K562 (cell line): ENCODE measurements around the gene MYOM1.

Experiments
- CHD4 ChIP-seq: fragments of 200-600 bp; sonication (generic); IDR thresholded peaks from 3 replicates; pipeline ENCODE4 v1.6.1; 2012; ENCODE audit warnings: low read depth, mild to moderate bottlenecking, mixed read lengths, low read length, inconsistent platforms; ENCODE audit not compliant: insufficient read depth, insufficient replicate concordance, poor library complexity, severe bottlenecking
- CREB3 ChIP-seq: fragments of 450-650 bp; conservative IDR thresholded peaks from 2 replicates; pipeline ENCODE4 v1.6.1; 2016; ENCODE audit warnings: missing genetic modification characterization, low read depth, mild to moderate bottlenecking, missing compliant biosample characterization, moderate library complexity
- EP300 ChIP-seq: IDR thresholded peaks from 2 replicates; pipeline ENCODE4 v1.6.1; 2012; ENCODE audit warnings: low read length, improper control_type of control experiment
- IRF2 ChIP-seq: sonication (generic); formaldehyde crosslinking; IDR thresholded peaks from 2 replicates; pipeline ENCODE4 v1.8.1; 2022; ENCODE audit warnings: mild to moderate bottlenecking, missing genetic modification reagents
- MITF ChIP-seq: IDR thresholded peaks from 2 replicates; pipeline ENCODE4 v1.6.1; 2014; ENCODE audit warnings: antibody characterized with exemption
- MNT ChIP-seq, 2 experiments: fragments of 450-650 bp; conservative IDR thresholded peaks; 2 replicates each; pipeline ENCODE4 v1.6.1; 2017; ENCODE audit warnings: mild to moderate bottlenecking in 2 of 2, moderate library complexity in 2 of 2
- POLR2AphosphoS2 ChIP-seq: IDR thresholded peaks from 2 replicates; pipeline ENCODE4 v1.6.1; 2012; ENCODE audit warnings: low read length, improper control_type of control experiment
- POLR2AphosphoS5 ChIP-seq: IDR thresholded peaks from 2 replicates; pipeline ENCODE4 v1.6.1; 2011; ENCODE audit warnings: mild to moderate bottlenecking, low read depth, low read length, moderate library complexity; ENCODE audit not compliant: control insufficient read depth, insufficient read depth
- SETDB1 ChIP-seq: IDR thresholded peaks from one replicate; pipeline ENCODE4 v1.6.1; 2012; ENCODE audit warnings: low read length, control low read depth, inconsistent platforms
- SMAD1 ChIP-seq: fragments of 150-350 bp; IDR thresholded peaks from 2 replicates; pipeline ENCODE4 v1.6.1; 2014; ENCODE audit warnings: low read length, low read depth; ENCODE audit not compliant: partially characterized antibody
- ZNF780A ChIP-seq: fragments of 250-450 bp; sonication (Bioruptor Pico); IDR thresholded peaks from 2 replicates; pipeline ENCODE4 v1.5.0; 2021; ENCODE audit warnings: mild to moderate bottlenecking
- TF ChIP-seq, protein P1 (sequence below), 3 experiments: IDR thresholded peaks in 2 of 3; conservative IDR thresholded peaks in 1 of 3; 2 replicates each; pipeline ENCODE4 v1.5.1; 2011 to 2012; ENCODE audit warnings: low read length in 3 of 3, mild to moderate bottlenecking in 3 of 3, control low read depth in 2 of 3, improper control_type of control experiment in 1 of 3, inconsistent platforms in 1 of 3, low read depth in 1 of 3, mixed read lengths in 1 of 3, moderate library complexity in 1 of 3; ENCODE audit not compliant: insufficient read depth in 2 of 3

DNA sequence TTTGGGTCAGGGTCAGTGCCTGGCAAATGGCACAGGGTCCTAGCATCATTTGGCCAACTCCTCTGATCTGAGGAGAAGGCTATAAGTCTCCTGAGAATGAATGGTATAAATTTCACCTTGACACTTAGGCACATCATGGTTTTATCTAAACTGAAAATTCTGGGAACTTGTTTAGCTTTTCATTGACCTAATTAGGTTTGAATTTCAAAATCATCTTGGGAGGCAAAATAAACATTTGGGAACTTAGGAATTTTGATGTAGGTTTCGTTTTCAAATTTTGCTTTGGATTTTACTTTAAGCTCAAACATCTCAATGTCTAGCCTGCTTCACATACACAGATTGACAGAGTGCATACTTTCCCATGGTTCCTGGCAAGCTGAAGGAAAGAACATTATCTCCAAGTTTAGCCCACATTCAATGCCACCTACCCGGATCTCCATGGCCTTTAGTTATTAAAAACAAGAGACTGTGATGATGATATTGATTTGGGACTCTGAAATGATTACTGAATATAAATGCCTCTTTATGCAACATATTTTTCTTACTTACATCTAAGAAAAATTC, 44.5 kb downstream of the MYOM1 start:
- TF ChIP-seq MNT (conservative IDR thresholded peaks at IDR 0.05): no peak
- no peak for TF ChIP-seq EP300
- no peak for TF ChIP-seq SMAD1
- no peak for TF ChIP-seq CREB3 (tag)
- no peak for TF ChIP-seq MITF
- TF ChIP-seq, protein P1, sequence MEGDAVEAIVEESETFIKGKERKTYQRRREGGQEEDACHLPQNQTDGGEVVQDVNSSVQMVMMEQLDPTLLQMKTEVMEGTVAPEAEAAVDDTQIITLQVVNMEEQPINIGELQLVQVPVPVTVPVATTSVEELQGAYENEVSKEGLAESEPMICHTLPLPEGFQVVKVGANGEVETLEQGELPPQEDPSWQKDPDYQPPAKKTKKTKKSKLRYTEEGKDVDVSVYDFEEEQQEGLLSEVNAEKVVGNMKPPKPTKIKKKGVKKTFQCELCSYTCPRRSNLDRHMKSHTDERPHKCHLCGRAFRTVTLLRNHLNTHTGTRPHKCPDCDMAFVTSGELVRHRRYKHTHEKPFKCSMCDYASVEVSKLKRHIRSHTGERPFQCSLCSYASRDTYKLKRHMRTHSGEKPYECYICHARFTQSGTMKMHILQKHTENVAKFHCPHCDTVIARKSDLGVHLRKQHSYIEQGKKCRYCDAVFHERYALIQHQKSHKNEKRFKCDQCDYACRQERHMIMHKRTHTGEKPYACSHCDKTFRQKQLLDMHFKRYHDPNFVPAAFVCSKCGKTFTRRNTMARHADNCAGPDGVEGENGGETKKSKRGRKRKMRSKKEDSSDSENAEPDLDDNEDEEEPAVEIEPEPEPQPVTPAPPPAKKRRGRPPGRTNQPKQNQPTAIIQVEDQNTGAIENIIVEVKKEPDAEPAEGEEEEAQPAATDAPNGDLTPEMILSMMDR (IDR thresholded peaks at IDR 0.05 in 2 of 3, conservative IDR thresholded peaks at IDR 0.05 in 1 of 3; ENCODE audit: insufficient read depth in 2 of 3, low read depth in 1 of 3, low read length in 3 of 3): no peak
- no peak for TF ChIP-seq POLR2AphosphoS5
- TF ChIP-seq SETDB1: no peak
- no peak for TF ChIP-seq POLR2AphosphoS2
- TF ChIP-seq CHD4: no peak
- no peak for TF ChIP-seq IRF2 (CRISPR knock-in tag)
- no peak for TF ChIP-seq ZNF780A
